ENCODE measurements around the gene STYXL2. TPM values are rescaled to one million over a fixed set of nuclear protein-coding genes. Genes with fewer than 3 reads are reported as not detected.

Gene STYXL2
- total RNA-seq, 1 donor from 2014 or later: 0.27 TPM

DNA sequence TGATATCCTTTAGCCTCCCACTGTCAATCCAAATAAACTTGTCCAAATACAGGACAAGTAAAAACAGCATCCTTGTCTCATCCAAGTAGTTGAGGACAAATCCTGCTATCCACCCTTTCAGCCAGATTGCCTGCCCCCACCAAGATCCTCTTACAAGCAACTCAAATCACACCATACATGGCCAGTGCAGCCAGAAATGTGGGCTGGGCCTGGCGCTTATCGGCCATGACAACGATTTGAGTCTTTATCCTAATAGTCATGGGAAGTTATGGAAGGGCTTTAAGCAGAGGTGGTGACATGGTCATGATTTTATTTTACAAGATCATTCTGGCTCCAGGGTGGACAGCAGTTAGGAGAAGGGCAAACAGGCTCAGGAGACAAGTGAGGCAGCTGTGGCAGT is 10.0 kb upstream of the STYXL2 start:
- Mint-ChIP-seq H3K36me3 (ENCODE audit: unreplicated experiment) (peaks cover 9% of the 10 kb centered on the region), H3K9me3 (ENCODE audit: unreplicated experiment) (no peaks in the 10 kb centered on the region), H3K4me1 (ENCODE audit: low read depth, unreplicated experiment) (peaks cover 11% of the 10 kb centered on the region), H3K27me3 (ENCODE audit: unreplicated experiment) (peaks cover 1% of the 10 kb centered on the region), H3K27ac (ENCODE audit: unreplicated experiment) (no peak overlapping the region), H3K4me3 (ENCODE audit: unreplicated experiment) (no peak overlapping the region)
- DNase-seq: no peak
- TF ChIP-seq, protein P1, sequence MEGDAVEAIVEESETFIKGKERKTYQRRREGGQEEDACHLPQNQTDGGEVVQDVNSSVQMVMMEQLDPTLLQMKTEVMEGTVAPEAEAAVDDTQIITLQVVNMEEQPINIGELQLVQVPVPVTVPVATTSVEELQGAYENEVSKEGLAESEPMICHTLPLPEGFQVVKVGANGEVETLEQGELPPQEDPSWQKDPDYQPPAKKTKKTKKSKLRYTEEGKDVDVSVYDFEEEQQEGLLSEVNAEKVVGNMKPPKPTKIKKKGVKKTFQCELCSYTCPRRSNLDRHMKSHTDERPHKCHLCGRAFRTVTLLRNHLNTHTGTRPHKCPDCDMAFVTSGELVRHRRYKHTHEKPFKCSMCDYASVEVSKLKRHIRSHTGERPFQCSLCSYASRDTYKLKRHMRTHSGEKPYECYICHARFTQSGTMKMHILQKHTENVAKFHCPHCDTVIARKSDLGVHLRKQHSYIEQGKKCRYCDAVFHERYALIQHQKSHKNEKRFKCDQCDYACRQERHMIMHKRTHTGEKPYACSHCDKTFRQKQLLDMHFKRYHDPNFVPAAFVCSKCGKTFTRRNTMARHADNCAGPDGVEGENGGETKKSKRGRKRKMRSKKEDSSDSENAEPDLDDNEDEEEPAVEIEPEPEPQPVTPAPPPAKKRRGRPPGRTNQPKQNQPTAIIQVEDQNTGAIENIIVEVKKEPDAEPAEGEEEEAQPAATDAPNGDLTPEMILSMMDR (IDR thresholded peaks at IDR 0.05; ENCODE audit: partially characterized antibody, unreplicated experiment): no peak

DNA sequence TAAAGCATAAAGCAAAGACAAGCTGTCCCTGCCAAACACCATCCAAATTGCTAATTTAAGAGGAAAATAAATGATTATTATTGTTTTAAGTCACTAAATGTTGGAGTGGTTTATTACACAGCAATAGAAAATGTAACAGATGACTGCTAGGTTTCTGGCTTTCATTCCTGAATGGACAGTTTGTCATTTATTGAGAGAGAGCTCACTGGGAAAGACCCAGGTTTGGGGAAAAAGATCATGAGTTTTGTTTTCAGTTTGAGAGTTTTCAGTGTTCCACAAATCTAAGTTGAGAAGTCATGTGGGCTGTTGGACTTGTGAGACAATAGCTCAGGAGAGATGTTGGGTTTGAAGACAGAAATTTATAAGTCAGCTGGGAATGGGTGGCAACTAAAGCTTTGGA is 9.1 kb upstream of the STYXL2 start:
- no peak for DNase-seq
- H3K9me3 Mint-ChIP-seq (ENCODE audit: unreplicated experiment): no peaks in the 10 kb centered on the region

DNA sequence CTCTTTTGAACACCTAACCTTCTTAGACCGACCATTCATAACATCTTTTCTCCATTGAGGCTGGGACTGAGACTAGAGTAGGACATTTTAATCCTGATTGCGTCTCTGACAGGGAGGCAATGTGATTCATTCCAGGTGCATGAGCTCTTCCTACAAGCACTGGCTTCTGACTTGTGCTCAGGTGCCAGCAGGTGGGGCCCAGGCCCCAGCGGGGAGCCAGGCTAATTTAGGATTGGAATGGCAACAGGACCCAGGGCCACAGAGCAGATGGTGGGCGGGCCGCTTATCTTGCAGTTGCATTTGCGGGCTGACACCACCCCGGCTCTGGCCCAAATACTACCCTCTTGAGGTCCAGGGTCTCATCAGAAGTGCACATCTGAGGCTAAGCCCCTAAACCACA is 7.8 kb upstream of the STYXL2 start:
- Mint-ChIP-seq H3K36me3 (ENCODE audit: unreplicated experiment) (peaks cover 2% of the 10 kb centered on the region), H3K4me1 (ENCODE audit: low read depth, unreplicated experiment) (peaks cover 9% of the 10 kb centered on the region), H3K27me3 (ENCODE audit: unreplicated experiment) (peaks cover 1% of the 10 kb centered on the region), H3K9me3 (ENCODE audit: unreplicated experiment) (no peaks in the 10 kb centered on the region), H3K4me3 (ENCODE audit: unreplicated experiment) (no peak overlapping the region), H3K27ac (ENCODE audit: unreplicated experiment) (no peak overlapping the region)
- TF ChIP-seq, protein P1 (IDR thresholded peaks at IDR 0.05; ENCODE audit: partially characterized antibody, unreplicated experiment): no peak
- DNase-seq: no peak

More for the DNA sequence above, 9.1 kb upstream of the STYXL2 start:
- Mint-ChIP-seq H3K36me3 (ENCODE audit: unreplicated experiment) (peaks cover 9% of the 10 kb centered on the region), H3K4me3 (ENCODE audit: unreplicated experiment) (no peak overlapping the region), H3K4me1 (ENCODE audit: low read depth, unreplicated experiment) (peaks cover 11% of the 10 kb centered on the region), H3K27ac (ENCODE audit: unreplicated experiment) (no peak overlapping the region), H3K27me3 (ENCODE audit: unreplicated experiment) (peaks cover 1% of the 10 kb centered on the region)
- TF ChIP-seq, protein P1 (IDR thresholded peaks at IDR 0.05; ENCODE audit: partially characterized antibody, unreplicated experiment): no peak

DNA sequence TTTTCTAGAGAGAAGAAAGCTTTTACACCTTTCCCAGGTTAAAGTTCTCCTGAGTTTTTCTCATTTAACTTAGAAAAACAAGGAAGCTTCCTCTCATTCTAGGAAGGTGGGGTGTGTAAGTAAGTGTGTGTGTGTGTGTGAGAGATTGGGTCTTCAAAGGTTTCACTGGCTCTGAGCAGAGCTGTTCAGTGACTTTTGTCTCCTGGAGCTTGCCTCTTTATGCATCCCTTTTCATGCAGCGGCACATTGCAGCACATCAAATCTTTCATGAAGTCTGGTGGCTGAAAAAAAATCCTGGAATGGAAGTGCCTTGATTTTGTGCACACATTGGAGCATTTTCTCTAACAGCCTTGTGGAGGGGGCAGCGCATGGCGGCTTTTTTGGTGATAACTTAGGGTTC is 7.1 kb upstream of the STYXL2 start:
- no peaks in the 10 kb centered on the region for H3K36me3 Mint-ChIP-seq (ENCODE audit: unreplicated experiment)
- TF ChIP-seq, protein P1 (IDR thresholded peaks at IDR 0.05; ENCODE audit: partially characterized antibody, unreplicated experiment): no peak
- no peaks in the 10 kb centered on the region for H3K9me3 Mint-ChIP-seq (ENCODE audit: unreplicated experiment)
- no peak for DNase-seq
- H3K4me1 Mint-ChIP-seq (ENCODE audit: low read depth, unreplicated experiment): peaks cover 5% of the 10 kb centered on the region
- H3K4me3 Mint-ChIP-seq (ENCODE audit: unreplicated experiment): no peak overlapping the region
- H3K27ac Mint-ChIP-seq (ENCODE audit: unreplicated experiment): no peak overlapping the region
- peaks cover 1% of the 10 kb centered on the region for H3K27me3 Mint-ChIP-seq (ENCODE audit: unreplicated experiment)

DNA sequence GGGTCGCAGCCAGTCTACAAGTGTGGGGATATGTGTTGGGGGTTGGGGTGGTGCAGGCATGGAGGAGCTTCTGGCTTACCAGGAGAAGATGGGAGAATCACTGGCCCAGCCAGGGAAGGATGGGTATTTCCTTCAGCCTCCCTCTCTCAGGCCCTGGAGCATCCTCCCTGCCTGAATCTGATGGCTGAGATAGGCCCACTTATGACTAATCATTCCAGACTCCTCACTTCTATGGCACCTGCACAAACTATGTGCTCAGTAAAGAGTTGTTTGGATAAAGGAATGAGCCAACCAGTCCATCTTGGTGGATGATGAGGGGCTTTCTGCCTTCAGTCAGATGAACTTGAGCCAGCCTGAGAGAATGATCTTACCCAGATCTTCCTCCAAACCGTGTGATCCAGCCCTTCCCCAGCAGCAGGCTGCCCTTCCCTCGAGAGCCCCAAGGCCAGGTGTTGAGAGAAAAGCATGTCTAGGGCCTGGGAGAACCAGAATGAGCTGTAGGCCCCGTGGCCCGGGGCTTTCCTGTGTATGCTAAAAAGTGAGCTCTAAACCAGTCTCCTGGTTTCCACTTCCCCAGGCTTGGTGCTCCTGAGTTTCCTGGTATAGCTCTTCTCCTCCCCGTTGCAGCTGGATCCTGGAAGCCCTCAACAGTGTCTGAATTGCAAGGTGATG is 5.0 kb upstream of the STYXL2 start:
- H3K4me1 Mint-ChIP-seq (ENCODE audit: low read depth, unreplicated experiment): peaks cover 3% of the 10 kb centered on the region
- H3K4me3 Mint-ChIP-seq (ENCODE audit: unreplicated experiment): no peak overlapping the region
- H3K9me3 Mint-ChIP-seq (ENCODE audit: unreplicated experiment): peaks cover 2% of the 10 kb centered on the region
- no peak for DNase-seq
- no peaks in the 10 kb centered on the region for H3K27me3 Mint-ChIP-seq (ENCODE audit: unreplicated experiment)
- TF ChIP-seq, protein P1 (IDR thresholded peaks at IDR 0.05; ENCODE audit: partially characterized antibody, unreplicated experiment): no peak
- H3K36me3 Mint-ChIP-seq (ENCODE audit: unreplicated experiment): no peaks in the 10 kb centered on the region
- no peak overlapping the region for H3K27ac Mint-ChIP-seq (ENCODE audit: unreplicated experiment)
